Loucy (cell line): ENCODE data around the gene MACF1.

Experiments used
- H2AFZ ChIP-seq: fragments of 200-600 bp; sonication (generic); 2 replicates; pipeline ENCODE4 v1.6.0; 2016; ENCODE audit warnings: antibody characterized with exemption, mild to moderate bottlenecking, low read length, moderate library complexity
- H3F3A ChIP-seq: fragments of 200-600 bp; 2 replicates; pipeline ENCODE4 v1.6.0; 2016; ENCODE audit warnings: antibody characterized with exemption, low read depth, mild to moderate bottlenecking
- H3K27me3 ChIP-seq: fragments of 200-600 bp; sonication (generic); 2 replicates; pipeline ENCODE4 v1.6.1; 2014; ENCODE audit warnings: low read length, mild to moderate bottlenecking; ENCODE audit not compliant: insufficient read depth, poor library complexity, severe bottlenecking
- H3K36me3 ChIP-seq: fragments of 200-600 bp; sonication (generic); 2 replicates; pipeline ENCODE4 v1.6.1; 2016; ENCODE audit warnings: low read length; ENCODE audit not compliant: insufficient read depth
- H3K4me1 ChIP-seq: fragments of 200-600 bp; sonication (generic); 2 replicates; pipeline ENCODE4 v1.5.1; 2014; ENCODE audit warnings: low read length, mild to moderate bottlenecking; ENCODE audit not compliant: insufficient read depth, poor library complexity, severe bottlenecking
- H3K4me2 ChIP-seq: fragments of 200-600 bp; sonication (generic); 2 replicates; pipeline ENCODE4 v1.6.0; 2014; ENCODE audit warnings: antibody characterized with exemption, low read length, low read depth, mild to moderate bottlenecking; ENCODE audit not compliant: poor library complexity, severe bottlenecking
- H3K4me3 ChIP-seq: fragments of 200-600 bp; sonication (generic); 2 replicates; pipeline ENCODE4 v1.5.1; 2014; ENCODE audit warnings: low read length, mild to moderate bottlenecking, mixed read lengths; ENCODE audit not compliant: poor library complexity, severe bottlenecking
- H3K79me2 ChIP-seq: fragments of 200-600 bp; sonication (generic); 2 replicates; pipeline ENCODE4 v1.6.1; 2014; ENCODE audit warnings: low read length; ENCODE audit not compliant: insufficient read depth
- H3K9ac ChIP-seq: fragments of 200-600 bp; sonication (generic); 2 replicates; pipeline ENCODE4 v1.6.0; 2014; ENCODE audit warnings: mild to moderate bottlenecking, low read depth, low read length, moderate library complexity; ENCODE audit not compliant: poor library complexity, severe bottlenecking
- H3K9me2 ChIP-seq: fragments of 200-600 bp; sonication (generic); replicated peaks from 2 replicates; pipeline ENCODE4 v1.6.1; 2016; ENCODE audit warnings: low read depth, low read length, mixed read lengths
- H3K9me3 ChIP-seq: fragments of 200-600 bp; sonication (generic); 2 replicates; pipeline ENCODE4 v1.6.1; 2014; ENCODE audit warnings: mild to moderate bottlenecking, antibody characterized with exemption, low read length, low read depth; ENCODE audit not compliant: insufficient read depth
- H4K20me1 ChIP-seq: fragments of 200-600 bp; sonication (generic); 2 replicates; pipeline ENCODE4 v1.6.0; 2014; ENCODE audit warnings: antibody characterized with exemption, low read length, mild to moderate bottlenecking; ENCODE audit not compliant: insufficient read depth, poor library complexity, severe bottlenecking
- EZH2phosphoT487 ChIP-seq: fragments of 200-600 bp; IDR thresholded peaks from 2 replicates; pipeline ENCODE4 v1.6.1; 2018; ENCODE audit warnings: antibody characterized with exemption, mild to moderate bottlenecking, moderate library complexity, borderline replicate concordance
- TF ChIP-seq, protein P1 (sequence below): fragments of 200-600 bp; sonication (generic); conservative IDR thresholded peaks from 2 replicates; pipeline ENCODE4 v1.5.1; 2014; ENCODE audit warnings: mild to moderate bottlenecking, antibody characterized with exemption, low read length

MACF1 gene

DNA sequence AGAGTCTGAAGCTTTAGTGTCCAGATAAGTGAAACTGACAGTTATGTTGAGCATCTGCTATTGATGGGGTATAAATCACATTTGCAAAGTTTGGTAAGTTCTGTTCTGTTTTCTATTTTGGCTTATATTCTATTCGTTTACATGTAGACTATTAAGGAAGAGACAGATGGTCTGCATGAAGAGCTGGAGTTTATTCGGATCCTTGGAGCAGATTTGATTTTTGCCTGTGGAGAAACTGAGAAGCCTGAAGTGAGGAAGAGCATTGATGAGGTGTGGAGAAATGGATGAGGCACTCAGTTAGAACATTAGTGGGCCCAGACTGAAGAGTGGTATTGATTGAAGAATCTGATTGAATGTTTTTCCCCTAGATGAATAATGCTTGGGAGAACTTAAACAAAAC, 236.4 kb downstream of the MACF1 start:
- H3K4me3 ChIP-seq = no peak overlapping the region

DNA sequence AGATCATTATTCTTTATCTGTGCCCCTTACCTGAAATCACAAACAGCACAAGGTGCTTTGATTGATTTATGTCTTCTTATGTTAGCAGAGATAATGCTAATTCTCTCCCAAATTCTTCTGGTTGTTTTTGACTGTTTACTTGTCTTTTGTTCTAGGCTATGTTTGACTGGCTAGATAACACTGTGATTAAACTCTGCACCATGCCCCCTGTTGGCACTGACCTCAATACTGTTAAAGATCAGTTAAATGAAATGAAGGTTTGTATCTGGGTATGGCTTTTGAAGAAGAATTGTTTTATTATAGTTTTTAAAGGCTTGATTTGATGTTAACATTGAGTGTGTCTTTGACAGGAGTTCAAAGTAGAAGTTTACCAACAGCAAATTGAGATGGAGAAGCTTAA, 237.3 kb downstream of the MACF1 start:
- no peaks in the 10 kb centered on the region for H3K27me3 ChIP-seq
- H4K20me1 ChIP-seq = no peaks in the 10 kb centered on the region
- H3K9me2 ChIP-seq = no peaks in the 10 kb centered on the region
- no peak overlapping the region for H3K9ac ChIP-seq
- H3K36me3 ChIP-seq = peaks cover 86% of the 10 kb centered on the region
- H3K9me3 ChIP-seq = no peaks in the 10 kb centered on the region
- no peaks in the 10 kb centered on the region for H3K79me2 ChIP-seq
- H3K4me1 ChIP-seq = no peaks in the 10 kb centered on the region
- TF ChIP-seq EZH2phosphoT487 = no peak
- TF ChIP-seq, protein P1, sequence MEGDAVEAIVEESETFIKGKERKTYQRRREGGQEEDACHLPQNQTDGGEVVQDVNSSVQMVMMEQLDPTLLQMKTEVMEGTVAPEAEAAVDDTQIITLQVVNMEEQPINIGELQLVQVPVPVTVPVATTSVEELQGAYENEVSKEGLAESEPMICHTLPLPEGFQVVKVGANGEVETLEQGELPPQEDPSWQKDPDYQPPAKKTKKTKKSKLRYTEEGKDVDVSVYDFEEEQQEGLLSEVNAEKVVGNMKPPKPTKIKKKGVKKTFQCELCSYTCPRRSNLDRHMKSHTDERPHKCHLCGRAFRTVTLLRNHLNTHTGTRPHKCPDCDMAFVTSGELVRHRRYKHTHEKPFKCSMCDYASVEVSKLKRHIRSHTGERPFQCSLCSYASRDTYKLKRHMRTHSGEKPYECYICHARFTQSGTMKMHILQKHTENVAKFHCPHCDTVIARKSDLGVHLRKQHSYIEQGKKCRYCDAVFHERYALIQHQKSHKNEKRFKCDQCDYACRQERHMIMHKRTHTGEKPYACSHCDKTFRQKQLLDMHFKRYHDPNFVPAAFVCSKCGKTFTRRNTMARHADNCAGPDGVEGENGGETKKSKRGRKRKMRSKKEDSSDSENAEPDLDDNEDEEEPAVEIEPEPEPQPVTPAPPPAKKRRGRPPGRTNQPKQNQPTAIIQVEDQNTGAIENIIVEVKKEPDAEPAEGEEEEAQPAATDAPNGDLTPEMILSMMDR = no peak
- H3K4me2 ChIP-seq = no peak overlapping the region
- H2AFZ ChIP-seq = no peak overlapping the region
- no peaks in the 10 kb centered on the region for H3F3A ChIP-seq
- no peak overlapping the region for H3K4me3 ChIP-seq

More for the DNA sequence above, 236.4 kb downstream of the MACF1 start:
- H3K4me2 ChIP-seq = no peak overlapping the region
- TF ChIP-seq EZH2phosphoT487 = no peak
- TF ChIP-seq, protein P1 = no peak
- H3F3A ChIP-seq = no peaks in the 10 kb centered on the region
- H3K4me1 ChIP-seq = no peaks in the 10 kb centered on the region
- H4K20me1 ChIP-seq = no peaks in the 10 kb centered on the region
- no peak overlapping the region for H2AFZ ChIP-seq
- no peak overlapping the region for H3K9ac ChIP-seq
- peaks cover 88% of the 10 kb centered on the region for H3K36me3 ChIP-seq
- no peaks in the 10 kb centered on the region for H3K9me2 ChIP-seq
- H3K79me2 ChIP-seq = no peaks in the 10 kb centered on the region
- H3K27me3 ChIP-seq = no peaks in the 10 kb centered on the region
- no peaks in the 10 kb centered on the region for H3K9me3 ChIP-seq

DNA sequence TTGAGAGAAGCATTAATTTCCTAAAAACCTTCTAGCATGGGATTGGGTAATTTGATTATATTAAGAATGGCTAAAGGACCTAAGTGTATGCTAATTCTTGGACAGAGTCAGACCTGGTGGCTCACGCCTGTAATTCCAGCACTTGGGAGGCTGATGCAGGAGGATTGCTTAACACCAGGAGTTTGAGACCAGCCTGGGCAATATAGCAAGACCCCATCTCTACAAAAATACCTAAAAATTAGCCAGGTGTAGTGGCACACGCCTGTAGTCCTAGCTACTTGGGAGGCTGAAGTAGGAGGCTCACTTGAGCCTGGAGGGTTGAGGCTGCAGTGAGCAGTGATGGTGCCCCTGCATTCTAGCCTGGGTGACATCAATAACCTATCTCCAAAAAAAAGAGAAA, 241.1 kb downstream of the MACF1 start:
- Histone ChIP-seq H3F3A (no peaks in the 10 kb centered on the region), H3K9me3 (no peaks in the 10 kb centered on the region), H3K79me2 (no peaks in the 10 kb centered on the region), H3K27me3 (no peaks in the 10 kb centered on the region), H4K20me1 (no peaks in the 10 kb centered on the region), H3K4me1 (no peaks in the 10 kb centered on the region), H3K9ac (no peak overlapping the region), H3K36me3 (peaks cover 90% of the 10 kb centered on the region), H2AFZ (no peak overlapping the region), H3K4me2 (no peak overlapping the region), H3K9me2 (no peaks in the 10 kb centered on the region), H3K4me3 (no peak overlapping the region)
- TF ChIP-seq, protein P1 = no peak
- no peak for TF ChIP-seq EZH2phosphoT487
